Stimulated activated CD4-positive, alpha-beta T cell treated with anti-CD3 and anti-CD28 coated beads, Interleukin-2, amount 100 ng/mL, for 24 hours (primary cell): ENCODE measurements around the gene CCDC28A.
"Not testable (repeated sequence)": the region's sequence is repeated elsewhere in the genome, so short reads cannot be mapped to it uniquely, and the experiment has no call there.

Source experiments
- DNase-seq, 2 donors: peaks; one replicate each; pipeline ENCODE4 v3.0.0-alpha.2; 2020

Gene CCDC28A

DNA sequence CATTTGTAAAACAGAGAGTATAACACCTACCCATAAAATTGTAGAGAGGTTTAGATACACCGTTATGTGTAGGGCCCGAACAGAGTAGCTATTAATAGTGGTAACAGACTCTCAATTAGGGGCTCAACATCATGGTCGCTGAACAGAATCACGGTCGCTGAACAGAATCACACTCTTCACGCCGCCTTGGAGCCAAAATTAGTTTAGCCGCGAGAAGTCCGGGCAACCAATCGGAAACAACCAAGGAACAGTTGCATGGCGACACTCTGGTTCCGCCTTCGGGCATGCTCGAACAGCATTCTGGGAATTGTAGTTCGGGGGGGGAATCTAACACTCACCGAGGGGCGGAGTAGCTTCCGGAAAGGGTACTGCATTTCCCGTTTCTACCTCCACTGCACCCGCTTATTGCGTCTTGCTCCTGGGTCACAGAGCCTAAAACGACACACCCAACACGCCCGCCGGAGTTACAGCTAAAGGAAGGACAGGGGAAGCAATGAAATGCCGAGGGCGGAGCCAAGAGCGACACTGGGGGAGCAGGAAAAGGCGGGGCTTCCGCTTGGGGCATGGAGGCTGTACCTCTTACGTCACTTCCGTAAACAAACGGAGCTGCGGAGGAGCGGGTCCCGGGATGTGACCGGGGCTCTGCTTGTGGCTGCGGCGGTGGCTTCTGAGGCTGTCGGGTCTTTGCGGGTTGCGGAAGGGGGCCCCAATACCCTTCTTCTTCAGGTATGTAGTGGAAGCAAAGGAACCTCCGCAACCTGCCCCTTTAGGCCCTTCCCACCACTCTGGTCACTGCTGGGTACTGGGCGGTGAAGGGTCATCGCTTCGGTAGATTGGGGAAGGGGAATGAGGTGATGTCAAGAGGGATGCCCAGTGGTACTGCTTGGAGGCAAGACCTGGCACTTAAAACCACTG is at the start of gene CCDC28A:
Gene CCDC28A, plus strand, starts transcription at position 593 of the 915 bp plus-strand sequence. CDS start 2,352 bp downstream, outside the sequence.
- DNase-seq = peak; percentile 89 to 93

DNA sequence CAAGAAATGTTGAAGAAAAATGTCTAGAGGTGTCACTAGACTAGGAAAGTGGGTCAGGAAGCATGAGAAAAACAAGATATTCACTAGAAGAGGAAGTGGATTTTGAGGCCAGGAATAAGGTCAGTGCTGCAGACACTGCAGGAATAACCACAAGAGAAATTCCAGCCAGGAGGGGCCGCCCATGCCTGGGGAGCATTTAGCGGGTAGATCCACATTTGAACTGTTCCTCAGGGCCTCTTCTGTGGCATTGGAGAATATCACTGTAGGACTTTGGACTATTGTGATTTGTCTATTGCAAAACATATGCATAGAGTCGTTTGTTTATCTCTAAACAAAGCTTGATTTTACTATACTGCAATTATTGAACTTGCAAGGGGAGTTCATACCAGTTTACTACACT is 49.6 kb upstream of the CCDC28A start:
- DNase-seq = no peak

DNA sequence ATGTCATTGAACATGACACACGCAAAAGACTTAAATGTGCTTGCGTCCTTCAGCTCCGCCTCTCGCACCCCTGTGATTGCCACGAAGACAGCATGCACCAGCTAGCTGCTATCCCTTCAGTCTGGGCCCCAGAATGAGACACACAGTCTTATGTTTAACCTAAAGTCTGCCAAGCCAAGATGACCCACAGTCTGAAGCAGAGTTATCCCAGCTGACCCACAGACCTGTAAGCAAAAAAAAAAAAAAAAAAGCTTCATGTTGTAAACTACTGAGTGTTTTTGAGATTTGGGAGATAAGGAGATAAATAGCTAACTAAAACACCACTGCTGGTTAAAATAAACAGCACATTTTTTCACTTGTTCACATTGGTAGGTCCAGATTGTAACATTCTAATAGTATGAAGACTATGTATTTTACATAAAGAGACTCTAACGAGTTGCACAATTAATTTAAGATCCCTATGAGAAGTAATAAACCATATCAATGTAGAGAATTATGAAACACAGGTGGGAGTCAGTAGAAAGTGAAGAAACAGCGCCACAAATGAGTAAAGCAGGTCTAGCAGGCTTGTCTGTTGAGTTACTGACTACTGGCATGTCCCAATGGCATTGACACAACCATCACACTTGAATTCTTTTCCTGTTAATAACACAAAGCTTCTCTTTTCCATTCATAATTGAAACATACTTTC is 47.4 kb upstream of the CCDC28A start:
- no peak for DNase-seq

DNA sequence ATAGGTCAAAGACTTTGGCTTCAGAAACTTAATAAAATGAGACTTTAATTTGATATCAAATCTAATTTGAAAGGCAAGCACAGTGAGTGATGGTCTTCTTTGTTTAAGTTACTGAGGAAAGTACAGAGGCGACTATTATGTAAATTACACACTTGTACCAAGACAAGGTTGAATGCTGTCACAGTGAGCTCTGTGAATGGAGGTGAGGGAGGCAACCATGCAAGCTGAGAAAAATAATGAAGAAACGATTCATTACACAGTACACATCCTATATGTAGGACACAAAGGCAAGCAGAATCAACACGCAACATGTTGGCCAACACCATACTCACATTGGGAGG is 46.8 kb upstream of the CCDC28A start:
- DNase-seq = no peak

GRCh38 chr6:138727182-138727581 is 46.4 kb upstream of the CCDC28A start:
- DNase-seq = no peak

DNA sequence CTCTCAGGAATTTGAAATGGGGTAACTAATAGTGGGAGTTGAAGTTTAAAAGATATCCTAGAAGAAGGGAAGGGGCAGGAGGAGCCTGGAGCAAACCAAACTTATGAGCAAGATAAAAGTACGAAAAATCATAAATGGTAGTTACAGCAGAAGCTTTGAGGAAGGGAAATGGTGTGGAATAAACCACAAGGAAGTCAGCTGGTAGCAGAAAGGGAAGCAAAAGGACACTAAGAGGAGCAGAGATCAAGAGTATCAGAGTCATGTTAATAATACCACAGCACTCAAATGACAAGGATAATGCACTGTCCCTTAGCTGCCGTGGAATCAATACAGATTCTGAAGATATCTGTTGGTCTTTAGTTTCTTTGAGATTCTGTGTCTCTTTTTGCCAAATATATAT is 44.9 kb upstream of the CCDC28A start:
- DNase-seq = no peak

DNA sequence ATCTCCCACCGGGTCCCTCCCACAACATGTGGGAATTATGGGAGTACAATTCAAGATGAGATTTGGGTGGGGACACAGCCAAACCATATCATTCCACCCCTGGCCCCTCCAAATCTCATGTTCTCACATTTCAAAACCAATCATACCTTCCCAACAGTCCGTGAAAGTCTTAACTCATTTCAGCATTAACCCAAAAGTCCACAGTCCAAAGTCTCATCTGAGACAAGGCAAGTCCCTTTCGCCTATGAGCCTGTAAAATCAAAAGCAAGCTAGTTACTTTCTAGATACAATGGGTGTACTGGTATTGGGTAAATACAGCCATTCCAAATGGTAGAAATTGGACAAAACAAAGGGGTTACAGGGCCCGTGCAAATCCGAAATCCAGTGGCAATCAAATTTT is 43.5 kb upstream of the CCDC28A start:
- not testable (repeated sequence) for DNase-seq

DNA sequence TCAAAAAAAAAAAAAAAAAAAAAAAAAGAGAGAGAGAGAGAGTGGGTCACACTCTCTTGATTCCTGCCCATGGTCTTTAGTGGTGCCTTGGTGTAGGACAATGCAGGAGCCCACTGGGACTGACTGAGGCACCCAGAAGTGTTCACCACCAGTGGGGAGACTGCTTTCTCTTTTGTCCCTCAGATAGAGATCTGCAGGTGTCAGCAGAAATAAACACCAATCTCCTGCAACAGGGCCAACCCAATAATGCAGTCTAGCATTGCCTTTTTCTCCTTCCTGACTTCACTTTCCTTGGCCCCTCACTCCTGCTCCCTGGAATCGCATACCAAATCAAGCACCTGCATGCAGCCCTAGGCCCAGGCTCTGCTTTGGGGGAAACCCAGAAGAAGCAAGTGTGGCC is 39.0 kb upstream of the CCDC28A start:
- DNase-seq = no peak

DNA sequence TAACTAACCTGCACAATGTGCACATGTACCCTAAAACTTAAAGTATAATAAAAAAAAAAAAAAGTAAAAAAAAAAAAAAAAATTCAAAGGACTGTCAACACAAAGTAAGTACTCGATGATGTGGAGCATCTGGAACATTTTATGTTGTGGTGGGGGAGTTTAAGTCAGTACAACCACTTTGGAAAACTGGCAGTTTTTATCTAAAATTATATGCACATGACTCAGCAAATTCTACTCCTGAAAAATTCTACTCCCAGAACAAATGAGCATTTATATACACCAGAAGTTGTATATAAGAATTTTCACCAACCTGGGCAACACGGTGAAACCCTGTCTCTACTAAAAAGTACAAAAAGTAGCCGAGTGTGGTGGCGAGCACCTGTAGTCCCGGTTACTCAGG is 36.9 kb upstream of the CCDC28A start:
- no peak for DNase-seq

- DNase-seq = no peak
These were observed 21.6 kb upstream of the CCDC28A start for GRCh38 chr6:138752017-138752416.

DNA sequence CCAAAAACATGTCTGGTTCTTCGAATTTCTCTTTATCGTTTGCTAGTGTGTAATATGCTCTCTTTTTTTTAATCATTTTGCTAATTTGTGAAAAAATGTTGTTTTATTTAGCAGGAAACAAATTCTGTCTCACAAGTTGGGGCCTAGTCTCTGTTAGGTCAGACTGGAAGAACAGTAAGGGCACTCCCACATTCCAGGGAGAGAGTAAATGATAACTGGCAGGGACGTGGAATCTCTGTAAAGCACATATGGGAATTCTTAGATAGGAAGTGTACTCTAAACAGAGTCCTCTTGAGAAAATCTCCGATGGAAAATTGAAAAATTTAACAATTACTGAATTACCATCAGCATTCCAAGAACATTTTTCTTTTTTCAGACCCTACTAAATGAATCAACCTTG is 16.4 kb upstream of the CCDC28A start:
- no peak for DNase-seq

- no peak for DNase-seq
These were observed 7.5 kb upstream of the CCDC28A start for GRCh38 chr6:138765896-138766655.

DNA sequence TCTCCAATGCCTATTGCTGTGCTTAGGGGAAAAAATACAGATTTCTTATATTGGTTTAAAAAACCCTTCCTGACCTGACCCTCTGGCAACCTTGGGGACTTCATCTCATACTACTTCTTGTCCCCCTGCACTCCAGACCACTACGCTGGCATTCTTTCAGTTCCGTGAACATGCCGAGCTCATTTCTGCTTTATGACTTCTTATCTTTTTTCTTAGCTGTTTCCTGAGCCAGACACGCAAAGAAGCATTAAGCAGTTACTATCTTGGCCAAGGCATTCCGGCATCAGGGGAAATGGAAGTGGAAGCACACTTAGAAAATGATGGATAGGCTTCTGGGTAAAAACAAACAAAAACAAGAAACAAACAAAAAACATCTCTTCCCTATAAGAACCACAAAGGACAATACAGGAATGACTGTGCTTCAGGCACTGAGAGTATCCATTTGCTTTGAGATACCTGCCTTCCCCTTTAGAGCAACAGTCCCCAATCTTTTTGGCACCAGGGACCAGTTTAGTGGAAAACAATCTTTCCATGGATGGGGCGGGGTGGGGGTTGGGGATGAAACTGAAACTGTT is 4.4 kb upstream of the CCDC28A start:
- no peak for DNase-seq

- no peak for DNase-seq
These were observed 883 bp upstream of the CCDC28A start for GRCh38 chr6:138772596-138773176.

DNA sequence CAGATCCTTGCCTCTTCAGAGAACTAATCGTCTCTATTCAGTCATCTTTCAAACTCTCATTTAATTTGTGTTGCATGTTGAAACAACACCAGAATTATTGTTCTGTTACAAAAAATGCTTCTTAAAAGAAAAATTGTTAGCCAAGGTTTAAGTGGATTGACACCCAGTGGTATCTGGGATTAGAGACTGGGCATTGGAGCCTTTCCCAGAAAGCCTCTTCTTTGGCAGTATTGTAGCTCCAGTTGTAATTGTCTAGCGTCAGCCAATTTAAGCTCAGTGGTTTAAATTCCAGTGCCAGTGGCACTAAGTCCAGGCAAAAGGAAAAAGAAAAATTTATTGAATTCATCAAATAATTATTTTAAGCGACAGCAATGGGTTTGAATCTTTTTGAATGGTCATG is 801 bp downstream of the CCDC28A start:
- no peak for DNase-seq

DNA sequence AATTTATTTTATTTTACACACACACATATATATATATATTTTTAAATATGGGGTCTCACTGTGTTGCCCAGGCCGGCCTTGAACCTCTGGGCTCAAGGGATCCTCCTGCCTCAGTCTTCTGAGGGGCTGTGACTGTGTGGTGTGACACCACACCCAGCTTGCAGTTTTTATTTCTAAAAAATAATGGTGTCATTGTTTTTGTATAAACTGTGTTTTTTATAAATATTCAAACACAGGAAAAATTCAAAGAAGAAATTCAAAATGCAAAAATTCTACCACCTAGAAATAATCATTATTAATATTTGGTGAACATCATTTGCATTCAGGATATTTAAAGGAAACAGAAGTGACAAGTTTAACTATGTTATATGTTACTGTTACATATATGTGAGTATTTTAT is 3.1 kb downstream of the CCDC28A start:
- DNase-seq = no peak

DNA sequence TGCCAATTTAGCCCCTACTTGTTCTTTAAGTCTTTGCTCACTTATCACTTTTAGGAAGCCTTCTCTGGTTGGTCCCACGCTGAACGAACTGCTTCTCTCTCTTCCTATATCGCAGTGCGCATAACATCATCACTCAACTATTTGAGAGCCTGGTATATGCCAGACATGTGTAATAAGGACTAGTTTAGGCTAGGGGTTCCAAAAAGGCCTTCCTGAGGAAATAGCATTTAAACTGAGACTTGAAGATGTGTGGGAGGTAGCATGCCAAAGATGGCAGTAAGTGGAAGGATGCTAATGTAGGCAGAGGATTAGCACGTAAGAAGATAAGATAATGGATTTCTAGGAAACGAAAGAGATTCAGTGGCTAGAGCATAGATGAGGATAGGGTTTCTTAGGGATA is 4.8 kb downstream of the CCDC28A start:
- DNase-seq = no peak

- DNase-seq = no peak
These were observed 8.7 kb downstream of the CCDC28A start for GRCh38 chr6:138782243-138782642.

GRCh38 chr6:138785079-138785478 is 11.5 kb downstream of the CCDC28A start:
- DNase-seq = no peak

DNA sequence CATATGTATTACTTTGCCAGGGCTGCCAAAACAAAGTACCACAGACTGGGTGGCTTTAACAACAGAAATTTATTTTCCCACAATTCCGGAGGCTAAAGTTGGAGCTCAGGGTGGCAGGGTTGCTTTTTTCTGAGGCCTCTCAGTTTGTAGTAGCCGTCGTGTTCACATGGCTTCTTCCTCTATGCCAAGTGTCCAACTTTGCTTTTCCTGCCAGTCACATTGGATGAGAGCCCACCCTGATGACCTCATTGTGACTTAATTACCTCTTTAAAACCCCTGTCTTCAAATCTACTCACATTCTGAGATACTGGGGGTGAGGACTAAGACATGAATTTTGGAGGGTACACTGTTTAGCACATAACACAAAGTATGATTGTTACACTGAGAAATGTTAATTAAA is 12.4 kb downstream of the CCDC28A start:
- DNase-seq = no peak

DNA sequence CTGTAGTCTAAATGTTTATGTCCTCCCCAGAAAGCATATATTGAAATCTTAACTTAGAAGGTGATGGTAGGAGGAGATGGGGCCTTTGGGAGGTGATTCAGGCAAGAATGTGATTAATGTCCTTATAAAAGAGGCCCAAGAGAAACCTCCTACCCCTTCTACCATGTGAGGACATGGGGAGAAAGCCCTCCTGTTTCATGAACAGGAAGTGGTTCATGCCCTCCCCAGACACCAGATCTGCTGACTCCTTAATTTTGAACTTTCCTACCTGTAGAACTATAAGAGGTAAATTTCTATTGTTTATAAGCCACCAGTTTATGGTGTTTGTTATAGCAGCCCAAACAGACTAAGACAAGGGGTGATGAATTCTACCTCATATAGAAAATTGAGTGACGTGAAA is 13.6 kb downstream of the CCDC28A start:
- DNase-seq = no peak

DNA sequence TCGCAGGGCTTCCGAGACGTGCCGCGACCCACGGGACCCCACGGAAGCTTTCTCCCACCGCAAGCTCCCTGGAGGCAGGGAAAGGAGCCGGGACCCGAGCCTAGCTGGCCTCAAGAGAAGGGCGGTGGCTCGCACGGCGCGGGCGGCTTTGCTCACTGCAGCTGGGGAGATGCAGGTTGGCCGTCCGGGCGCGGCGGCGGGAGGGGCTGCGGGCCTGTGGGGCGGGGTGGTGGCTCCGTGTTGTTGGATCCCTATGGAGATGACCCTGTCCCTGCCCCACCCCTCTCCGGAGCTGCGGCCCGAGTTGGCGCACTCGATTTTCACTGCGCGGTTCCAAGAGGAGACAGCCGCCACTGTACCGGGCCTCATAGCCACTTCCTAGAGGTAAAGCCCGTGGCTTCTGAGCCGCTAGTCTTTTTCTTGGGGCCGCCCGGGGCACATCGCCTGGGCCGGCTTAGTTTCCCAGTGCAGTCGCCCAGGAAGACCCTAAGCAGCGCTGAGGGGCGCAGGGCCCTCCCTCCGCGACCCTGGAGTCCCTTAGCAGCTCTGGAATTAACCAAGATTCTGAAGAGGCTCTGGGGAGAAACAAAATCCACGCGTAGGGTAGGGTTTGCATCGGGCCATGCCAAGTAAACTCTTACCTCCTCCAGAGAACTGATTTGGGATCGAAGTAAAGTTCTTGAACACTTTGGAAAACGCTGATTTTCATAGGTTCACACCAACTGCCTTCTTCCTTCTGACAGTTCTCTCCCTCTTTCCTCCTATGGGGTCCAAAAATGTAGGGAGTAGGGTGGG is 22.4 kb downstream of the CCDC28A start, which contains the start of gene ECT2L:
Gene ECT2L, plus strand, starts transcription at position 279 of the 795 bp plus-strand sequence. CDS start 17,188 bp downstream, outside the sequence.
- DNase-seq = no peak
